Activated CD4-positive, alpha-beta T cell treated with anti-CD3 and anti-CD28 coated beads, Interleukin-2, amount 50 U/mL, for 16 hours (primary cell): ENCODE measurements around the gene RETREG2.

Source experiments
- DNase-seq: peaks from one replicate; pipeline ENCODE4 v3.0.0-alpha.2; 2020

Gene RETREG2

DNA sequence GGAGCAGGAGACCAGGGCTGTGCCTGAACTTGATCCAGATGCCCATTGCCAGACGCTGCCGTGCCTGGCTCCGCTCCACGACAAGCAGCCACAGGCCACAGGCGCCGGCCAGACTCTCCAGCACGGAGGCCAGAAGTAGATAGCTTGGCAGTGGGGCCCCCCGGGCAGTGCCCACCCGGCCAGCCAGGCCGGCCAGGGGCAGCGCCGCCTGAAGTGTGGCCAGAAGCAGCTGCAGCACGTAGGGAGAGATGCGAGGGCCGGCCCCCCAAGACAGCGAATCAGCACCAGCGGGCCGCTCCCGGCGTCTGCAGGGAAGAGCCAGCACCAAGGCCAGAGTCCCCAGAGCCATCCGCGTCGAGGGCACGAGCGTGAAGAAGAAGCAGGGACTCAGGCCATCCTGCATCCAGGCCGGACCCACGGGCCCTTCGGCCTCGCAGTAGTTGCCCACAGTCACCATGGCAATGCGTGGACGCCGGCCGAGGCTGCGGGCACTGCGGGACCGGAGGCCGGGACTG, 40.2 kb downstream of the RETREG2 start:
- DNase-seq, result peak; percentile 13

DNA sequence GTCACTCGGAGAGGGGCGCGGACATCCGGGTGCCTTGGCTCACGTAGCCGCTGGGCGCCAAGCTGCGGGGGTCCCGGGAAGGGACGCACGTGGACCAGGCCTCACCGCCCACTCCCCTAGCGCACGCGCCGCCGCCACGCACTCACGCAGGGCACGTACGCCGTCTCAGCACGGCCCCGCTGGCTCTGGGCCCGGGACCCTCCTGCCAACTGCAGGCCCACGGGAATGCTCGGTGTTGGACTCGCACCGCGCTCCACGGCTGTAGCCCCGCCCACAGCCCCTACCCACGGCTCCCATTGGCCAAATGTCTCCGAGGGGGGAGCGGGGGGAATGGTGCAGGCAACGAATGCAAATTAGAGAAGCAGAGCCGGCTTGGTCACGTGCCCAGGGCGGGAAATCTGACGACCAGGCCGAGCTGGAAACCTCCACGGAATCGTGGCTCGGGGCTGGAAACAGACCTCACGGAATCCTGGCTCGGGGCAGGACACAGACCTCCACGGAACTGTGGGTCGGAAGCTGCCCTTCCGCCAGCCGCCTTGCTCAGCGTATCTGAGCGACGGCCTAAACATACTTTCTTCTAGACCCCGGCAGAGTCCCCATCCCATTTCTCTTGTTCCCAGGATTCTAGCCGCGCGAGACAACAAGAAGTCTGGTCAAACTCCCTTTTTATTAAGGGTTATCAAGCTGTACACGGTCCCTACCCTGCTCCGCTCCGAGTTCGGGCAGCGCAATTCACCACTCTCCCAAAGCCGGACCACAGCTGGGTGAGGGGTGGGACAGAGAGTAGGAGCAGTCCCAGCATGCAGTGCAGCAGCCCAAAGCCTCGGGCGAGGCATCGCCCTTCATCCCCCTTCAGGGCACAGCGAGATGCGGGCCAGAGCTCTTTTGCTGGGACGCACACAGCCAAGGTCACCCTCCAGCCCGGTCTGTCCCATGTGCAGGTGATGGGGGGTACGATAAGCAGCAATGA, 40.9 kb downstream of the RETREG2 start, which contains the start of gene ABCB6:
ABCB6 (minus strand) TSS at position 227 of the 970 bp plus-strand sequence. CDS start 285 bp downstream, outside the sequence.
- DNase-seq, result peak; percentile 91

DNA sequence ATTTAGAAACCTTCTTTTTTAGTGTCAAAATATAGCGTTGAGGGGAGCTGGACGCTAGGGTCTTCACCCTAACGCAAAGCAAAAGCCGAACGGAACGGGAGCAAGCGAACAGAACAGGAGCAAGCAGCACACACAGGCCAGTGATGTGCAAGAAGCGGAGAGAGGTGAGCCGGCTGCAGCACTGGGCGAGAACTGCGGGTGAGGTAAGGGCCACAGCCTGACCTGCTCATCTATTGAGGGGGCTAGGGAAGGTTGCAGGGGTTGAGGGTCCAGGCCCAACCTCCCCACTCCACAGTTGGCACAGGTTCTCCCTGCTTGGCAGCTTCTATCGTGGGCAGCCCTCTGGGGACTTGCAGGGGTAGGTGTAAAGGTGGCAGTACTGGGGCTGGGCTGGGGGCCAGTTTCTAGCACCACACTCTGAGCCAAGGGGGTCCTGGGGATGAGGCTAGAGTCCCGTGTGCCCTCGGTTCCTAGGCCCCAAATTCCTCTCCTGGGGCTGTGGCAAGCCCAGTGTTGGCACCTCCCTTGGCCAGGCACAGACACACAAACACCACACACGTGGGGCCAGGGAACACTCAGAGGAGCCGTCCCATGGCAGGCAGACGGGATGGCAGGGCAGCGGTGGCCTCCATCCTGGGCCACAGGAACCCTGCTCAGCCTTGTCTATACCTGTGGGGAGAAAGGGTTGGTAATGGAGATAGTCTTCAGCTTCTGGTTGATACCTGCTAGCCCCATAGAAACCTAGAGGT, 41.9 kb downstream of the RETREG2 start:
- DNase-seq, result no peak

DNA sequence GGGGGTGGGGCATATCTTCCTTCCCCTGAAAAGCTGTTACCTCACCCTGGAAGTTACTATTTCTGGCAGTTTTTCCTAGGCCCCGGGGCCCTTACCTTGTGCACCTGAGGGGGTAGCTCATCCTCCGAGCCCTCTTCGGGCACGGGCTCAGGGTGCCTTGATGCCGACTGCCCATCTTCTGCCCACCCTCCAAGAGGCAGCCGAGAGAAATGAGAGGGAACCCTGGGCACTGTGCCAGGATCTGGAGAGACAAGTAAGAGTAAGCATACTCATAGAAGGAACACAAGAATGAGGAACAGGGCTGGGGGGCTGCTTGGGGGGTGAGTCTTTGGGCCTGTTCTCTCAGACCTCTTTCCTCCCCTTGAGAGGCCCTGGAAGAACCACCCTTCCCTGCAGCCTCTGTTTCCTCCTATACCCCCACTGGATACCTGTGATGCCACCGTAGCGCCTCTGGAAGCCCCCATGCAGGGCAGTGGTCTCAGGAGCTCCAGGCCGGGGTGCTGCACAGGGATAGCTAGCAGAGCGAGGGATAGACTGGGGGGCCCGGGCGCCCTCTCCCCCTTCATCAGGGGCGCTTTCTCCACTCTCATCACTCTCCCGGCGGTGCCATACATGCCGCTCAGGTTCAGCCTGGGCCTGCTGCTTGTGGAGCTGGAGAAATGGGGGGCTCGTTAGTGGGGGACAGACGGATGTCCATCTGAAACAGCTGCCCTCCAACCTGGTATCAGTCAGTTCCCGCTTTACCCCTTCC, 42.8 kb downstream of the RETREG2 start:
- no peak for DNase-seq

DNA sequence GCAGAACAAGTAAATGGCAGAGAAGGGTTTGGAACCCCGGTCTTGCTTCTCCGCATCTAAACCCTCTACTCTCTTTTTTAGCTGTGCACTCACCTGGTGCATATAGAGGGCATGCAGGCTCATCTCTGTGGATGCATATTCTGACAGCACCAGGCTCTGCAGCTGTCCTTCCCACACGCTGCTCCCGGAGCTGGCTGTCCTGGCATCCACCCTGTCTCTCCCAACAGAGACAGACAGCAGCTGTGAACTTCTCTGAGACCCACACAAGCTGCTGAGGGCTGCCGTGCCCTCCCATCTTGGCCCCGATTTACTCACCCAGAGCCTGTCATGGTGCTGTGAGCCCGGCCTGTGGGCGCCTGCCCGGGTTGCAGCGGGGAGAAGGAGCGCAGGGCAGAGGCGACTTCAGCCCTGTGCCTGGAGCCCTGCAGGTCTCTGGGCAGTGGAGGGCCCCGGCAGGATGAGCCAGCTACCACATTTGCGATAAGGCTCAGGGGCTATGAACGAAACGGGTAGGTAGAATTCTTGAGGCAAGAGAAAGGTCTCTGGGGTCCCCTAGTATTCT, 44.0 kb downstream of the RETREG2 start:
- DNase-seq, result no peak

DNA sequence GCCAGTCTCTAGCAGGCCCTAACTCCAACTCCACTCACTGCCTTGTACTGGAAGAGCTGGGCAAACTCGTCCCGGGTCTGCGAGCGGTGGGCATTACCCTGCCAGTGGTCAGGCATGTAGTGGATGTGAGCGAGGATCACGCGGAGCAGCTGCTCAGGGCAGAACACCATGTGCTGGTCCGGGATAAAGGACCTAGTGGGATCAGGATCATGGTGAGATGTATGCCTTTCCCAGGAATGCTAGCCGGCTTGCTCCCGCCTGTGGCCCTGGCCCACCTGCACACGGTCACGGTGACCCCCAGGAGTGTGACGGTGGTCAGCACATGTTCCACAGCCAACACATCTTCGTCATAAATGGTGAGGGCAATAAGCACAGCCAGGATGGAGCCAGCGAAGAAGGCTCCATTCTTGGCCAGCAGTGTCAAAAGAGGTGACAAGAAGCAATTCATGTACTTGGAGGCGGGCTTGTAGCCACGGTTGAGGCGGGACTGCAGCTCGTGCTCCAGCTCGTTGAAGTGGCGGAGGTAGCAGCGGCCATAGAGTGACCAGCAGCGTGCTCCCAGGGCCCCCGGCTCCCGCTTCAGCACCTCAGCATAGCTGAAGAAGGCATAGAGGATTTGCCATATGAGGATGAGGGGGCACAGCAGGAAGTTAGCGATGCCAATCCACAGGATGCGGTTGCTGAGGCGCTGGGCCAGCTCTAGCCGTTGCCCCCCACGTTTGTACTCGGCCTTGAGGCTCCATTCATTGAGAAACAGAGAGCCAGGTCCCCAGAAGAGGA, 45.9 kb downstream of the RETREG2 start:
- no peak for DNase-seq

DNA sequence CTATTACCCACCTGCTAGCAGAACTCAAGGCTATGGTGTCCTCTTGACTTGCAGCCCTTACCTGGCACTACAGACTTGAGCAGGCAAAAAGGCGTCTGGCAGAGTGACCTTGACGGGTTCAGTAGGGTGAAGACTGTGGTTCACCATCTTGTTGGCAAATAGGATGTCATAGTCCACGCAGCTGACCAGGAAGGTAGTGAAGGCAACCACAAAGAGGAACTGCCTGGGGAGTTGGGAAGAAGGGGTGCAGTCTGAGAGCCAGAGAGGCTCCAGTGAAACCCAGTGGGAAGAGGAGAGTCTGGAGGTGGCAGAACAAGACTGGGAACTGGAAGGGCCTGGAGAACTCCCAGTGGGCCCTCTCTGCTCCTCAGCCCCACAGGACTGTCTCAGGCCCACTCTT, 47.3 kb downstream of the RETREG2 start:
- no peak for DNase-seq

DNA sequence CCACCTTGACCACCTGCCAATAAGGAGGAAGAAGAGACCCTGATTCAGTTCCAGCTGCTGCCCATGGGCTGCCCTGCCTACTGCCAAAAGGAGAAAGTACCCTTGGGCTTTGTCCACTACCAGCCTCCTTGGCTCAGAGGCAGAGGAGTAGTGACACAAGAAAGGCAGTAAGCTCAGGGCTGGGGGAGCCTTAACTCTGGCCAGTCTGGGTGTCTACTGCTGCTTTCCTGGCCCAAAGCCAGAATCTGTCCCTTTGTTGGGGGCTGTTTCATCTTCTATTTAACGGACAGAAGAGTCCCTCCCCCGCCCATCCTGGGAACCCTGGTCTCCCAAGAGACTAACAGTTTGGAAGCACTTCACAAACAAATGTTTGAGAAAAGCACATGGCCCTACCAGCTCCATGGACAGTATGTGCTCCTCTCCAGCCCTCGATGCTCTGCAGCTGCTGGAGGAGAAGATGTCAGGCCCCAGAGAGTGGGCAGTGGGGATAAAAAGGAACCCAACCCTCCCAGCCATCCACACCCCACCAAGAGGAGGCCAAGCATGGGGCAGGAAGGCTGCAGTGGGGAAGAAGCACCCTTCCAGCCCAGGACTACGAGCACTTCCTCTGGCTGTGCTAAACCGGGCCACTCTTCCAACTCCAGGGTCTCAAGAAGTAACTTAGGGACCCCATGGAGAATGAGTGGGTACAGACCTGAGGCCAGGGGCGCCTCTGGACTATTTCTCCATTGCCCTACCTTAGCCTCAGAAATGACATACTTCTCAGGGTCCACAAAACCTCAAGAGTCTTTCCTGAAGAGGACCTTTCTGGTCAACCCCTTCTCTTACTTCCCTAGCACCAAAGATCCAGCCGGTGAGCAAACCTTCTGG, 50.2 kb downstream of the RETREG2 start:
- no peak for DNase-seq

DNA sequence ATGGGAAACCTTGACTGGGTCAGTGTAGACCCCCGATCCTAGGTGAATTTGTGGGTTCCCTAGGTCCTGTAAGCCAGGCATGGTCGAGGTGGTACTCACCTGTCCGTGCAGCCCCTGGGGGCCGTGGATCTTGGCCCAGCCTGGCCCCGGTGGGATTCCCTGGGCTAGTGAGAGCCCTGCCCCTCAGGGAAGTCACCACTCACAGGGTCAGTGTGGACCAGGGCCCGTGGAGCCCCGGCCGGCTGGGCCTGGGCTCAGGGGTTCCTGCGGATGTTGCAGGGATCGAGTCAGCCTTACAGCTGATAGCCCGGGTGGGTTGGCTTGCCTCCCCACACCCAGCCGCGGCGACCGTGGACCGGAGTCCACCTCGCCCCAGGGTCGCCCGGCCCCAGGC, 50.8 kb downstream of the RETREG2 start:
- no peak for DNase-seq

DNA sequence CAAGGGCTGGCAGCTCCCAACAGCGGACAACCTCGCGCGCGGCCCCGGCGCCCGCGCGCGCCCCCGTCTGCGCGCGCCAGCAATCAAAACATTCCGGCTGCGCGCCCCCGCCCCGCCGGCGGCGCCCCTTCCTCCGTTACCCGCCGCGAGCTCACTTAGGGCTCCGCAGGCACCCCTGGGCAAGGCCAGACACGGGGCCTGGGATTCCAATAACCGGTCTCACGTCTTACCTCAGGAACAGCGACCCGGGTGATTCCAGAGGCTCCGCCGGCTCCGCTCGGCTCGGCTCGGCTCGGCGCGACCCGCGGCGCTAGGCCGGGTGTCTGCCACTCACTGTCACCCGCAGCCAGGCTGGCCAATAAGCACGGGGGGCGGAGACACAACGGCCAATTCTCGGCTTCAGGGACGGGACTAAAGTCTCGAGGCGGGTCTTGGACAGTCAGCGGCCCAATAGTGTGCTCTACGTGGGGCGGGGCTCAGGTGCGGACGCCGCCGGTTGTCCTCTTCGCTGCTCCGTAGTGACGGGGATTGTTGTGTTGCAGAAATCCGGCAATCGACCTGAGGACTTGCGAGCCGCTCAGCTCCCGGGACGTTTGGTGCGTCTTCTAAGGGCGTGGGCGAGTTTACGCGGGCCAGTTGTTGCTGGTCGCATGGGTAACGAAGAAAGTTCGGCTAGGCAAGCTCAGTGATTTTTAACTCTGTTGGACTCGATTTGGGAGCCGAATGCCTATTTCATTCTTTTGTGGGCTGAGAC, 51.4 kb downstream of the RETREG2 start, which contains the start of the genes ANKZF1 and ATG9A:
ANKZF1 (plus strand) TSS at position 502 of the 754 bp plus-strand sequence. CDS start 452 bp downstream, outside the sequence.
ATG9A (minus strand) TSS at position 332 of the 754 bp plus-strand sequence. CDS start 1,612 bp downstream, outside the sequence.
- DNase-seq, result peak; percentile 99

DNA sequence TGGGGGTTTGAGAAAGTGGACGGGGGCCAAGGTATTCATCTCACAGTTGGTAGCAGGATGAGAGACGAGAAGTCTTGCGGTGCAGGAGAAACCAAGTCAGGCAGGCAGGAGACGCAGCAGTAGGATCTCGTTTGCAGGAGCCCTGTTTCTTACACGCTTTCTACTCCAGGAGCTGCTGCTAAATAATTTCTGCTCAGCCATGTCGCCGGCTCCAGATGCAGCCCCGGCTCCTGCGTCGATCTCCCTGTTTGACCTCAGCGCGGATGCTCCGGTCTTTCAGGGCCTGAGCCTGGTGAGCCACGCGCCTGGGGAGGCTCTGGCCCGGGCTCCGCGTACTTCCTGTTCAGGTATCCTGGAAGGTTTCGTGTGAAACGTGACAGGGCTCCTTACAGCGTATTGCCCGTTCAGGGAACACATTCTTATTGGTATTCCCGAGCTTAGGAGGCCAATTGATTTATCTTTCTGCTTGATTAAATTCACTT, 52.0 kb downstream of the RETREG2 start:
- DNase-seq, result peak; percentile 65

DNA sequence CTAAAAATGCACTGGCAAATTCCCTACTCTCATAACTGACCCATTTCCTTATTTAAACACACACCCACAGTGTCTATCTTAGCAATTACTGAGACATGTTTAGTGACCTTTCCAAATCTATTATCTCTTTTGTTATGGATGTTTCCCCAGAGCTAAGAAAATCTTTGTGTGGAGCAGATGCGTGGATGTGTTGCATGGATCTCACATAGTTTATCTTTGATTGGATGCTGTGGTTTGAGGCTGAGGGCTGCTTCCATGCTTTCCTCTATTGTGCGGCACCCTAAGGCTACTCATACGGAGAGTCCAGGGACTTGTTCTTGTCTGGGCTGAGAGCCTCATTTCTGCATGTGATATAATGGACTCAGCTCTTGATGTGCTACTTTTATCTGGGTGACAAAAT, 56.3 kb downstream of the RETREG2 start:
- no peak for DNase-seq
